ENCODE measurements around the gene SAP30.

SAP30 gene

GRCh38 chr4:173367946-173368345 lies 2.8 kb upstream of the SAP30 start:
- peak; percentile 66 for DNase-seq

DNA sequence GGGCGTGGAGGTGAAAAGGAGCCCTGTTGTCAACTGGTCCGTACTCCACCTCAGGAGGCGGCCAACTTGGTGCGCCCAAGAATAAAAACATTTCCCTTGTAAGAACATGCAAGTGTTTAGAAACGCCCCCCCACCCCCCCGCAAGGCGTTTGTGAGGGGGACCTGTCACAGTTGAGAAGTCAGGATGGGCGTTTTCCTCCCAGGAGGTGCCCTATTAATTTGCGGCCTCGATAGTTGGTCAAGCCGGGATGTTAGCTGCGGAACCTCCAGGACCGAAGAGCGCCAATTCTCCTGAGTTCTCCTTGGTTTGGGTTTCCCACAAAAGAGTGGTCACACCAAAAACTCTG lies 651 bp upstream of the SAP30 start:
- peak; percentile 80 for DNase-seq

GRCh38 chr4:173371292-173372192 lies 788 bp downstream of the SAP30 start:
- DNase-seq = peak; percentile 85

- DNase-seq = no peak
Observed at GRCh38 chr4:173374588-173374987, 3.8 kb downstream of the SAP30 start.

DNA sequence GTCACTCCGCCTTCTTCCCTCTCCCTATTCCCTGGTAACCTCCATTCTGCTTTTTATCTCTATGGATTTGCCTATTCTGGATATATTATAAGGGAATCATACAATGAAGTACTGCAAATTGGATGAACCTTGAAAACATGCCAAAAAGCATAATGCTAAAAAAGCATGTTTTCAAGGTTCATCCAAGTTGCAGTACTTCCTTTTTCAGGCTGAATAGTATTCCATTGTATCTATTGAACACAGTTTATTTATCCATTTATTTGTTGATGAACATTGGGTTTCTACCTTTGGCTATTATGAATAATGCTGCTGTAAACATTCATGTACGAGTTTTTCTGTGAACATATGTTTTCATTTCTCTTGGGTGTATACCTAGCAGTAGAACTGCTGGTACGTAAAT lies 9.2 kb downstream of the SAP30 start:
- DNase-seq = no peak

GRCh38 chr4:173380987-173381386 lies 10.2 kb downstream of the SAP30 start:
- no peak for DNase-seq

DNA sequence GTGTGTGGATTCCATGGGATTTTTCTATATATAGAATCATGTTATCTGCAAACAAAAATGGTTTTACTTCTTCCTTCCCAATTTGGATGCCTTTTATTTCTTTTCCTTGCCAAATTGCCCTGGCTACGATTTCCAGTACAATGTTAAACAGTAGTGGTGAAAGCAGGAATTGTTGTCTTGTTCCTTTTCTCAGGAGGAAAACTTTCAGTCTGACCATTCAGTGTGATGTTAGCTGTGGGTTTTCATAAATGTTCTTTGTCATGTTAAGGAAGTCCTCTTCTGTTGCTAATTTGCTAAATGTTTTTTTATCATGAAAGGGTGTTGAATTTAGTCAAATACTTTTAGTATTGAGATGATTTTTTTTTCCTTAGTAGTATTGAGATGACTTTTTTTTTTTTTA lies 10.9 kb downstream of the SAP30 start:
- DNase-seq = no peak

GRCh38 chr4:173382349-173382748 lies 11.6 kb downstream of the SAP30 start:
- no peak for DNase-seq

DNA sequence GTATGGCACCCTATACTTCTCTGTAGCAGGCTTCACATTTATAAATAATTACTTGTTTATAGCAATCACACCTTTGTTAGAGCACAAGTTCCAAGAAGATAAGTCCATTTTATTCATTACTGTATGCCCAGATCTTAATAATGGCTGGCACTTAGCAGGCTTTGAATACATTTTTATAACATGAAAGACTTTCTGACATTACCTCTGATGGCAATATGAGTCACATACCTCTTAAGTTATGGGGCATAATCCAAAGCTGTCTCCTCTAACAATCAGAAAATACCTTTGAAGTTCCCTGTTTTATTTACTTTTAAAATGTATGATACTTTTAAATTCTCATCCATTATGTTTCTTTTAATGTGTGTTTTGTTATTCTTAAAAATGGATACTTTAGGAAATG lies 16.0 kb downstream of the SAP30 start:
- no peak for DNase-seq

DNA sequence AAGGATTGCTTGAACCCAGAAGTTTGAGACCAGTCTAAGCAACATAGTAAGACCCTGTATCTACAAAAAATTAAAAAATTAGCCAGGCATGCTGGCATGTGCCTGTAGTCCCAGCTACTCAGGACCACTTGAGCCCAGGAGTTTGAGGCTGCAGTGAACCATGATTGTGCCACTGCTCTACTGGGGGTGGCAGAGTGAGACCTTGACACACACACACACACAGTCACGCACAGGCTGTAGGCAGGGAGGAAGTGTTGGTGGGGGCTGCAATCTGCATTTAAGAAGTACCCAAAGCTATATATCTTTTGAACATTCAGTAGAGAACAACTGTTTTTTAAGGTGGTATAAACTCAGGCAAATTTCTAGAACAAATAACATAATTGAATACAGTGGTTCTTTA lies 20.9 kb downstream of the SAP30 start:
- DNase-seq = no peak

- no peak for DNase-seq
Observed at GRCh38 chr4:173397604-173398003, 26.9 kb downstream of the SAP30 start.

GRCh38 chr4:173398220-173398619 lies 27.5 kb downstream of the SAP30 start:
- no peak for DNase-seq

- no peak for DNase-seq
Observed at GRCh38 chr4:173398779-173399415, 28.1 kb downstream of the SAP30 start, which contains the start of gene SCRG1. SCRG1 (minus strand) TSS chr4:173399116; CDS start chr4:173391414, 7,702 bp downstream.

- DNase-seq = no peak
Observed at GRCh38 chr4:173401063-173401462, 30.3 kb downstream of the SAP30 start.

DNA sequence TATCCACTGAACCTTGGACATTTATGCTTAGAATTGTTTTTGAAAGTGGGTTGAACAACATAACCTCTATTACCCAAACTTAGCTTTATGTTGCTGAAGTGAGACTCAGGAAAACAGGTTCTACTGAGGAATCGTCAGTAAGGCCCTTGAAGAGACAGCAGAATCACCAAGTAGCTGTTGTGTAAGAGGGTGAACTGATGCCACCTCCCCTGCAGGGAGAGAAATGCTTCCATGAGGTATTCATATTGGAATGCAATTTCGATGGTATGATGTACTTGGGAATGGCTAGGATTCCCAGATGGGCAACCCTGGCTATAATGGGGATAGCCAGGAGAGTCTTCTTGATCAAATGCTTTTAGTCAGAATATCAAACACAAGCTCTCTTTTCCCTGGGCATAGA lies 32.3 kb downstream of the SAP30 start:
- DNase-seq = no peak

GRCh38 chr4:173404296-173404865 lies 33.6 kb downstream of the SAP30 start:
- no peak for DNase-seq

DNA sequence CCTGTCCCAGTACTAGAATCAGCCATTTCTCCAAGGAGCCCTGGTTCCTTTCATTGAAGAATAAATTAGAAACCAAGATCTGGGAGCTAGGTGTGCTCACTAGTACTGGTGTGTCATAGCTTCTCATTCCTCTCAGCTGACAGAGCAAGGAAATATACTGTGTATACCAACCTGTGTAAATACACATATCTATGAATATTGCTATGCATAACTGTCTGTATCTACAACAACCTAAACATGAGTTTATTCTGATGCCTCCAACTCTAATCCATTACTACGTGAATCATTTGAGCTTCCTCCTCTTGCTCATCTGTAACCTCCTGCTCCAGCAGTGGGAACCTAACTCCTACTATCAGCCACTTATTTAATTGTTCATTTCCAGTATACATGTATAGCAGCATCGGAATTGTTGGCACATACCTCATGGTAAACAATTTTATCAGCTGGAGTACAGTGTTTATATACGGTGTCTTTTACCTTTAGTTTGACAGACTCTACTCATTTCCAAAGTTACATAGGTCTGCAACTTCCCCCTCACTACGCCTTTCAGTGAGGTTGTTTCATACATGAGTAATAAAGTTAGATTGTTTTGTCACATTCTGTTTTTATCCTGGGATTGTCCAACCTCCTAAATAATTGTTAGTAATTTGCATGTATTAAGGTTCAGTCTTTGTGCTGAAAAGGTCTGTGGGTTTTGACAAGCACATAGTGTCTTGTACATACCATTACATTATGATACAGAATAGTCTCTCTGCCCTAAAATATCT lies 35.3 kb downstream of the SAP30 start:
- DNase-seq = no peak

GRCh38 chr4:173410079-173410478 lies 39.3 kb downstream of the SAP30 start:
- DNase-seq = no peak

GRCh38 chr4:173411106-173411693 lies 40.4 kb downstream of the SAP30 start:
- peak; percentile 43 for DNase-seq

DNA sequence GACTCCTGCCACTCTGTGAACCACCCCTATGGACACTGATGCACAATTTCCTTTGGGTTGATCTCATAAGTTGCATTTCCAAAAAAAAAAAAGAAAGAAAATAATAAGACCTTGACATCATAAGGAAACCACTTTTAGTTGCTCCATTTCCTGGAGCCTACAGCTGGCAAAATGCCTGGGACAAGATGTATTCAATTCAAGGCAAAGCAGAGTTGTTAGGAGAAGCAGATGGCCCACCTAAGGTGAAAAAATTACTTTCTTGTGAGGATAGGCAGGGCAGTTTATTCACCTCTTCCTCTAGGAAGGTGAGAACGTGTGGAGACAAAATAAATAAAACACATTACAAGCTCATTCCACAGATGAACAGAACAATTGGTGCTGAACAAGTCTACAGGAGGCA lies 42.3 kb downstream of the SAP30 start:
- peak; percentile 65 for DNase-seq

GRCh38 chr4:173414456-173414855 lies 43.7 kb downstream of the SAP30 start:
- no peak for DNase-seq

DNA sequence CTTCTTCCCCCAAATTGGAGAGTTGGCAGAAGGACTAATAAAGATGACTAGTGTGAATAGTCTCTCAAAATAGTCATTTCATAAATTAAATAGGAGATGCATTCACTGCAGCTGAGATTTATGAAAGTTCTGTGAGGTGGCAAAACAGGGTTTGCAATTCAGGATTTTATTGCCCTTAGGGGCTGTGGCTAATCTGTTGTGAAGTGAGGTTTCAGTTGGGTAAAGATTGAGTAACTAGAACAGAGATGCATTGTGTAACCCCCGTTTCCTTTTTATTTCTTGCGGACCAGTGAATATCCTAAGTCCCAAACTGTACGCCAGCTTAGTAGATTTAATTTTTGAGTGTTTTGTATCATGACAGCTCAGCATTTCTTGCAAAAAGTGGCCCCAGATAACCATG lies 44.3 kb downstream of the SAP30 start:
- DNase-seq = peak; percentile 81

Measured in hematopoietic multipotent progenitor cell treated with erythropoietin and hydrocortisone succinate and interleukin-3 and kit ligand, for 4 days (in vitro differentiated cells).